H4 (cell line): ENCODE results near the gene FAM168B. TPM values are rescaled to one million over a fixed set of nuclear protein-coding genes. Genes with fewer than 3 reads are reported as not detected.

Experiments
- DNase-seq: peaks from one replicate; pipeline ENCODE4 v3.0.0-alpha.2; 2015; ENCODE audit warnings: low spot score
- total RNA-seq: library from RNA; depleted of rRNA; stranded (reverse); fragments of >200 nt; shearing (Covaris generic); gene quantifications from 2 replicates; pipeline ENCODE4 v1.2.3, GENCODE V29; 2014

The FAM168B gene
- total RNA-seq, 1 experiment from 2014 or later = 56.1 TPM

DNA sequence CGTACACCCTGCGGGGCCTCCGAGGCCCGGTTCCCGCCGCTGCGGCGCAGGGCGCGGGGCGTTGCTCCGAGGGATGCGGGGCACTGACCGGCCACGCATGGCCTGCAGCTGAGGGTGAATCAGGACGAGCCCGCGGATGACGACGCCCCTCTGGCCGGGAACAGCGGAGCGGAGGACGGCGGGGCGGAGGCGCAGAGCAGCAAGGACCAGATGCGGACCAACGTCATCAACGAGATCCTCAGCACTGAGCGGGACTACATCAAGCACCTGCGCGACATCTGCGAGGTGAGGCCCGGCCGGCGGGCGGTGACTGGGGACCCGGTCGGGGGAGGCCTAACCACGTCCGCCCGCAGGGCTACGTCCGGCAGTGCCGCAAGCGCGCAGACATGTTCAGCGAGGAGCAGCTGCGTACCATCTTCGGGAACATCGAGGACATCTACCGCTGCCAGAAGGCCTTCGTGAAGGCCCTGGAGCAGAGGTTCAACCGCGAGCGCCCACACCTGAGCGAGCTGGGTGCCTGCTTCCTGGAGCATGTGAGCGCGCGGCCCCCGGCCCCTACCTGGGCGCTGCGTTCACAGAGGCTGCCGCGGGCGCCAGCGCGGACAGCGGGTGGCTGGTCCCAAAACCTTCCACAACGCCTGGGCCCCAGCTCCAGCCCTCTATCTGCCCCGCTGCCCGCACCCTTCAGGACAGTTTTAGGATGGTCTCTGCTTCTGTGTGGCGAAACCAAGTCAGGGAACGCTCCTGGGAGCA lies 53.2 kb downstream of the FAM168B start:
- no peak for DNase-seq

DNA sequence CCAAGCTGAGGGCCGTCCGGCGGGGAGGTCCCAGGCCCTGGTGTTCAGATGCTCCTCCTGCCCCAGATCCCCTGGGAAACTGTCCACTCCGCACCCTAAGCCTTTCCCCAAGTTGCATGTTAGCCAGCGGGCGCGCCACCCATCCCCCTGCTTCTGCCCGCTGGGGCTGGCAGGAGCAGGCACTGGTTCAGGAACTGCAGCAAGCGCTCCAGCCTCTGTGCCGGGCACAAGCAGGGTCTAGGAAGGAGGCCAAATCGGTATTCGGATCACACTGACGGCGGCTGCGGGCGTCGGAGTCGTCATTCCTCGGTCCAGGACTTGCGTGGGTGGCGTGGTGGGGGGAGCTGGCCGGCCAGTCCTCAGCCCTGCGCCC lies 53.7 kb downstream of the FAM168B start:
- DNase-seq = no peak

DNA sequence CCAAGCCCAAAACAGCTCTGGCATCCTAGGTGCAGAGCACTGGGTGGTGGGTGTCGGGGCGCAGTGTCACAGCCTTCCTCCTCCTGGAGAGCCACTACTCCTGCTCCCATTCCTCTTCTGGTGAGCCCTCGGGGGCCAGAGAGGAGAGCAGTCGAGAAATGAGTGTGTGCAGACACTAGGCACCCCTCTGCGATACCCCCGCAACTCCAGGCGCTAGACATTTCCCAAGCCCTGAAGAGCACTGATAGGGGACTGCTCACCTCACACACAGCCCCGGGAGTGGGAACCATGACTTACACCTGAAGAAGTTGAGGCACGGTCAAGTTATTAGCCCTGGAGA lies 54.2 kb downstream of the FAM168B start:
- DNase-seq = no peak

DNA sequence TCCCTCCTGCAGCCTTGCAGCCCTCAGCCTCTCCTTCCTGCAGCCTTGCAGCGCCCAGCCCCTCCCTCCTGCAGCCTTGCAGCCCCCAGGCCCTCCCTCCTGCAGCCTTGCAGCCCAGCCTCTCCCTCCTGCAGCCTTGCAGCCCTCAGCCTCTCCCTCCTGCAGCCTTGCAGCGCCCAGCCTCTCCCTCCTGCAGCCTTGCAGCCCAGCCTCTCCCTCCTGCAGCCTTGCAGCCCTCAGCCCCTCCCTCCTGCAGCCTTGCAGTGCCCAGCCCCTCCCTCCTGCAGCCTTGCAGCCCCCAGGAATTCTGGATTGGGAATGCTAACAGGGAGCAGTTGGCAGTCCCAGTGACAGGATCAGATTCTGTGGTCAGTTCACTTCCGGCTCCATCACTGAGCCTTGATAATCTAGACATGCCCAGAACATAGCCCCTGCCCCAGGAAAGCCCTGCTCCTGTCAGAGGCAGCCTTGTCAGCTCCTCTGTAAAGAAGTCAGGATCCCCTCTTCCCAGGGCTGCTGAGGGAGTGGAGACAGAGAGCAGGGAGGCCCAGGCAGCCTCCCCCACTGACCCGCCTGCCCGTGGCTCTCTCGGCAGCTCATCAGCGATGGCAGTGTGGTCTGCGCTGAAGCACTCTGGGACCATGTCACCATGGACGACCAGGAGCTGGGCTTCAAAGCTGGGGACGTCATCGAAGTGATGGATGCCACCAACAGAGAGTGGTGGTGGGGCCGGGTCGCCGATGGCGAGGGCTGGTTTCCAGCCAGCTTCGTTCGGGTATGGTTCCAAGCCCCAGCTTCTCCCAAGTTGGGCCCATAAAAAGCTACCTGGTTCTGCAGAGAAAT lies 54.8 kb downstream of the FAM168B start:
- no peak for DNase-seq

DNA sequence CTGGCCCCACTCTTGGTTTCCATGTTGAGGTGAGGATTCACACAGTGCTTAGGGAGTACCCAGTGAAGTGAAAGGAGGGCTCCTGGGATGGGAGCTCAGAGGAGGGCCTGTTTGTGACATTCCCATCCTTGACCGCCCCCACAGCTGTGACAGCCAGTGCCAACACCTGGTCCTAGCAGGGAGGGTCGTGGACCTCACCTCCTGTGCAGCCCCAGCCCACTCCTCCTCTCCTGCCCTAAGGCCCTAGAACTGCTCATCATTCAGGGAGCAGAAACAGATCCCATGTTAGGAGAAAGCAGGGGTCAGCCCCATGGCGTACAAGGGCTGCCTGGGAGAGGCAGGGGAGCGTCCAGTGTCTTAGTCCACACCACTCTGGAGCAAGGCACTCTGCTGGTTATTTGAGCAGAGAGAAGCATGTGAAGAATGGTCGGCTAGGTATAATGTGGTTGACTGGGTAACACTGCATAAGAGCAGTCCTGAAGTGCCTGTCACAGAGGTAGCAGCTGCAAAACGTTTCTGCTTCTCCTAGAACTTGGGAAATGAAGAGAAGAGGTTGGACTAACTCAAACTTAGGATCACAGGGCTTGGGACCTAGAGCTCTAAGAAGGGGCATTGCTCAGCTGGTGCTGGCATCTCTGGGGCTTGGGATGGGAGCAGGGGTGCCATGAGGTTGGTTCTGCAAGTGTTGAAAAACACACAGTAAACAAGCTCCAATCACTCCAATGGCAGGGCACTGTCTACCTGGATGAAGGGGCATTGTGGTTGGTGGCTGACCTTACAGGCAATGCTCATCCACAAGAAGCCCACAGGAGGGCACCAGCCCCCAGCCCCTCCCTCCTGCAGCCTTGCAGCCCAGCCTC lies 55.6 kb downstream of the FAM168B start:
- no peak for DNase-seq

DNA sequence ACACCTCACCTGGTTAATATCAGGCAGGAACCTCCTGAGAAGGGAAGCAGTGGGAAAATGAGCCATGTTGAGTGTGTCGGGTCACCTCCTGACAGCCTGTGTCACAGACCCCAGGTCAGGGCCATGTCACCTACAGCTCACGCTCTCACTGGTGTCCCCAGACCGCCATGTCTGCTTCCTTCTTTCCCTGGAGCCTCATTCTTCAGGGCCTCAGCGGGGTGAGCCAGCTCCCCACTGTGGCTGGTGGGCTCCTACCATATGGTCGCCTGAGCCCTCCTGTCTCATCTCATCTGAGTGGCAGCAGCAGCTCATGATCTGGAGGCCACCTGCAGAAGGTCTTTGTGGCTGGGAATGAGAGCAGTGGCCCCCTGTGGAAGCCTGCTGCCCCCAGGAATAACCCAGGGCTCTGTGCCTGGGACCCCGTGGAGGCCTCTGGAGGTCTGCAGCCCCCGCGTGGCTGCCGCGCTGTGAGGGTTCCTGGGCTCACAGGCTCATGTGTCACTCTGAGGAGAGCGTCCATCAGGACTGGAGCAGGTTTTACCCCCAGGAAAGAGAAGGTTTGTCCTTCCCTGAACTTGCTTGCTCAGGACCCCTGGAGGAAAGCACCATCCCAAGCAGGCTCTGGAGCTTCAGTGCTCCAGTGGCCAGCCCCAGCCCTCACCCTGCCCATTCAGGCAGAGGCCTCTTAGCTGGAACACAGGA lies 56.4 kb downstream of the FAM168B start:
- DNase-seq = no peak

DNA sequence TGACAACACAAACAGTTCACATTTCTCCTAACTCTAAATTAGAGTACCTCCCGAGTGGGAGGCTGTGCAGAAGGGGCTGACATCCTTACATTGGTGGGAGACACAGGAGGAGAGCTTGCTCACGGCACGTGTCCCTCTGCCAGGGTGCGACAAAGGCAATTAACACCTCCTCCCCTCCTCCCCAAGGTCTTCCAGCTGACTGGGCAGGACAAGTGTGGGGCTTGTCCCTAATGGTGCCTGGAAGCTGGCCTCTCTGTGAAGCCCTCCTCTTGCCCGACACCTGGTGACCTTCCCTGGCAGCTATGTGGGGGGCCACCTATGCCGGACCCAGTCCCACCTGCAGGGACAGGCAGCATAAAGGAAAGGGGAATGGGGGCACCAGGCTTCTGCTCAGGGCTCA lies 57.0 kb downstream of the FAM168B start:
- no peak for DNase-seq

DNA sequence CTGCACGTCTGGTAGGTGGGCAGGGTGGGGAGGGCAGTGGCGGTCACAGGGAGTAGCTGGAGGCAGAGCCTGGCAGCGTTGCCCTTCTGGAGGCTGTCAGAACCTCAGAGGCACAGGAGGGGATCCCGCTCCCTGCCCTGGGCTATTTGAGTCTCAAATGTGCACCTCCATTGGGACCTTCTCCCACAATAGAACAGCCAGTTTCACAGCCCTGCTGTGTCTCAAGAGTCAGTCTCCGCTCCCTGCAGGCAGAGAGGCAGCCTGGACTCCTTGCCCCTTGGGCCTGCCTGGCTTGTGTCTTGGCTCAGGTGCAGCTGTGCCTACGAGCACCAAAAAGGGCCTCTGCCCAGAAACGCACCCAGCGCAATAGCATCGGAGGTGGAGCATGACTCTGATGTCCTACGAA lies 57.4 kb downstream of the FAM168B start:
- no peak for DNase-seq

DNA sequence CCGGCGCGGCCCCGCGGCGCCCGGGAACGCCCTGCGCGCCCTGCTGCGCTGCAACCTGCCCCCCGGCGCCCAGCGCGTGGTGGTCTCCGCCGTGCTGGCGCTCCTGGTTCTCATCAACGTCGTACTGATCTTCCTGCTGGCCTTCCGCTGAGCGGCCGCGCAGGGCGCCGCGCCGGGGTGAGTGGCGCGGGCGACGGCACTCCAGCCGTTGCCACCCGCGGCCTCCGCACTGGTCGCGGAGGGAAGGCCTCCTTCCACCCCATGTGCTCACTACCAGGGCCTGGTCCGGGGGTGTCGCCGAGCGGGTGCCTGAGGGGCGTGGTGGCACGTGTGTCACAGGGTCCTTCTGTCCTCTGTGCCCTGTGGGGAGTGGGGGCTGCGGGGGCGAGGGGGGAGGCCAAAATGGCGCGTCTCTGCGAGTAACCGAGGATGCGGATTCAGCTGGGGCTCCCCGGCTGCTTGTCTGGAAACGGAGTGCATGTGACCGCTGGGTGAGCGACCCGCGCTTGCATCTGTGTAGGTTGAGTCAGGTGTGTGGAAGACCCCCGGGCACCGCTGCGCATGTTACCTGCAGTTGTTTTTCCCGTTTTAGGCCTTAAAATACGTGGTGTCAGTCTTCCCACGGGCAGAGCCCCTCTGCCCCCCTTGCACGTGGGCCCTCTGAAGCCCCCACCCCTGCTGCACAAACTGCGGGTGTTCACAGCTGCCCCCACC lies 58.0 kb downstream of the FAM168B start:
- DNase-seq = no peak

DNA sequence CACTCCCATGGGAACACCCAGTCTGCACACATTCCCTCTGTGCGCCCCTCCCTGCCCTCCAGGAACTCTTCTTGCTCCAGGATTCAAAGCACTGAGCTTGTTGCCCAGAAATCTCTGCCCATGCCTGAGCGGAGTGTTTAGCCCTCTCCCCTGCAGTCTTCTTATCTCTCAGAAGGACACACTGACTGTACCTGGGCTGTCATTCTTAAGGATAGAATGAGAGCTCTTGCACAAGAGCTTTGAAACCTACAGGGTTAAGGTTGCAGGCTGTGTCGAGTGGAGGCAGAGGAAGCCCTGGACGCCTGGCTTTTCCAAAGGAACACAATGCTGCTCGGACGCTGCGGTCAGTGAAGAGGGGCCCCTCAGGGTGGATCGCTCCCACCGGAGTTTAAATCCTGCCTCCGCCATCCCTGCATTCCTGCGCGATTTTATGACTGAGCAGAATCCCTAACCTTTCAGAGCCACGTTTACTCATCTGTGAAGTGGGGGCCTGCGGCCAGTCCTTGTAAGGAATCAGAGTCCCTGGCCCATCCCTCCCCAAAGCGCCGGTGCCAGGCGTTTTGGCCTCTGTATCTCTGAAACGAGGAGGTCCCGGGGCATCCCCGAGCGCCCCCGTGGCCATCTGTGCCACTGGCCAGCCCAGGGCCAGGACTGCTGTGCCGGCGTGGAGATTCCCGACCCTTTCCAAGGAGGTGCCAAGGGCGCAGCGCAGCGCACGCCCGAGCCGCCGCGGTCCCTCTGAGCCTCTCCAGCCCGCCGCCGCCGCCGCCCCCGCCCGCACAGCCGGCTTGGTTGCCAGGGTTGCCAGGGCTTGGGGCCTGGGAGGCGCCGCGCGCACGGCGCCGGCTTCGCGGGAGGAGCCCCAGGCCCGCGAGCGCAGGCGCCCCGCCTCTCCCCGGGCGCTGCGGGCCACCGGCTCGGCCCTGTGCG lies 58.9 kb downstream of the FAM168B start:
- no peak for DNase-seq

DNA sequence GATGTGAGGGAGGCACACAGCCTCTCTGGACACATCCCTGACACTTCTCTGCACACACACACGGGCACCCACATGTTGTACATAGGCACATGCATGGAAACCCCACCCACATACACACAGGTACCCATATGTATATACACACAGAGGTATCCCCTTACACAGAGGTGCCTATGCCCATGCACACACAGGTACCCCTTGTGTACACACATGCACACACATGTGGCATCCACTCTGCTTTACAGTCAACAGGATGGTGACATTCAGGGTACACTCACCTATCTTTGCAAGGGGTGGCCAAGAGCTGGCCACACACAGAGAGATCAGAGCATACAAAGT lies 59.5 kb downstream of the FAM168B start:
- no peak for DNase-seq

DNA sequence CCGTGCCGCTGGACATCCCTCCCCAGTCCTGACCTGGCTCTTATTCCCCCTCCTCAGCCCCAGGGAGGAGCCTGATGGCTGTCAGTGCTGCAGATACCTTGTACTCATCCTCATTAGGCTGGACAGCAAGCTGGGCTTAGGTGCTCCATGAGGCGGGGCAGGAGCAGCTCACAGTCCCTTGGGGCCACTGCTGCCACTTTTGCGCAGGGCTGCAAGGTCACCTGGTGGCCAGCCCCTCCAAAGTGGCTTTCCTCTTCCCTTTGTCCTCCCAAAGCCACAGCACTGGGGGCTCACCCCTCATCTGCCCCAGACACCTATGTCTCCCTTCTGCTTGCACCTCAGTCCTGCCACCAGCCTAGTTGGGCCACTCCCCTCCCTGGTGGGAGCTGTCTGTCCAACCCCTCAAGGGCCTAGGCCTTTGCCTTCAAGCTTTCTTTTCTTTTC lies 60.8 kb downstream of the FAM168B start:
- DNase-seq = no peak

DNA sequence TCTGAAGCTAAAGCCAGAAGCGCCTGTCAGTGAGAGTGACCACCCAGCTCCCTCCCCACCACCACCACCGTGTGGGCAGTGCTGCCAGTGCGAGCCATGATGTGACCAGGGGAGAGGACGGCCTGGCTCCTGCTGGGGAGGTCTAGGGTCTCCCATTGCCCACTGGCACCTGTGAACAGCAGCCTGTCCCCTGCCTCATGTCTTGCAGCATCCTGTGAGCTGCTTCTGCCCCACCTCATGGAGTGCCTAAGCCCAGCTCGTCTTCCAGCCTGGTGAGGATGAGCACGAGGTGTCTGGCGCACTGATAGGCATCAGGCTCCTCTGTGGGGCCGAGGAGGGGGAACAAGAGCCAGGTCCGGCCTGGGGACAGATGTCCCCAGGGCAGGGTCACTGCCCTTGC lies 61.4 kb downstream of the FAM168B start:
- DNase-seq = no peak

DNA sequence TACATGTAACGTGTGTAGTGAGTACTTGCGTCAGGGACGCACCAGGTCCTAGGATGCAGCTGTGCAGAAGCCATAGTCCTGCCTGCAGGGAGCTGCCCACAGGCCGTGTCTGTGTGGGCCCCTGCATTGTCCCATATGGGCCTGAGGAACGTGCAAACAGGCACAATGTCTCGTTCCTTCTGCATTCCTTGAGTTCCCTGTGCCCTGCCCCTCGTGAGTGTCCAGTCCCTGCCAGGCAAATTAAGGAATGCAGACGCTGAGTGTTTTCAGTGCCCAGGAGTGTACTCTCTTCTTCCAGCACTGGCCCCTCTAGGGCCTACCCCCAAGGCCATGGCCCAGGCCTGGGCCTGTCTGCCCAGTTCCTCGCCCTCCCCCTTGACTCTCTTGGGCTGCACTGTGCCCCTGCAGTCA lies 61.8 kb downstream of the FAM168B start:
- DNase-seq = no peak

DNA sequence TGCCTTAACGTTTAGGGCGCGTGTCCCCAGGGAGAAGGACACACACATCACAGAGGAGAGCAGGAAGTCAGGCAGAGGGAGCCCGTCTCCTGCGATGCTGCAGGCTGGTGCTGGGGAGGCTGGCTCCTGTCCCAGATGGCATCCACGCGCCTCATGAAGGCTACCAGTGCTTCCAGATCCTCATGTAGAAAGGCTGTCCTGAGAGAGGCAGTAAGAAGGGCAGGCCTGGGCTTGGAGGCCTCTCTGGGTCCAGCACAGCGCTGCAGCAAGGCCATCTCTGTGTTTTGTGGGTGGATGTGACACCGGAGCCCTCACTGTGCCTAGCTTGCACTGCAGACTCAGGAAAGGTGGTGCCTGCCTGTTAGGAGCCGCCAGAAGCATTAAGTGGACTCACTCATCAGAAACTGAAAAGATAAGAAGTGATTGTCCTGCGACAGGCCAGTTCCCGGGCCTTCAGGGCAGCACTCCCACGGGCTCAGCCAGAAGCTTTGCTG lies 62.7 kb downstream of the FAM168B start:
- no peak for DNase-seq

DNA sequence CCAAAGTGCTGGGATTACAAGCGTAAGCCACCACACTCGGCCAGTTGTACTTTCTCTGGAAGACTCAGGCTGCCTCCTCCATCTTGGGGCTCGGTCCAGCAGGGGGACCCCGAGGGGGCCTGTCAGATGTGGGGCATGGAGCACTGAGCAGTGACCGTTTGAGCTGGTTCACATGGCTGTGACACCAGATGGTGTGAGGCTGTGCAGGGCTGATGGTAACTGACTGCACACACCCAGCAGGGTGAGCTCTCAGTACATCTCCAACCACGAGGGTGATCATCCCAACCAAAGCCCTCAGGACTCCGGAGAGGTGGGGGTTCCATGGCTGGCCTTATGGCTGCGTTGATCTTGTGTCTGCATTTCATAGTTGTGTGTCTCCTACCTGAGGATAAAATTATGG lies 63.4 kb downstream of the FAM168B start:
- no peak for DNase-seq

DNA sequence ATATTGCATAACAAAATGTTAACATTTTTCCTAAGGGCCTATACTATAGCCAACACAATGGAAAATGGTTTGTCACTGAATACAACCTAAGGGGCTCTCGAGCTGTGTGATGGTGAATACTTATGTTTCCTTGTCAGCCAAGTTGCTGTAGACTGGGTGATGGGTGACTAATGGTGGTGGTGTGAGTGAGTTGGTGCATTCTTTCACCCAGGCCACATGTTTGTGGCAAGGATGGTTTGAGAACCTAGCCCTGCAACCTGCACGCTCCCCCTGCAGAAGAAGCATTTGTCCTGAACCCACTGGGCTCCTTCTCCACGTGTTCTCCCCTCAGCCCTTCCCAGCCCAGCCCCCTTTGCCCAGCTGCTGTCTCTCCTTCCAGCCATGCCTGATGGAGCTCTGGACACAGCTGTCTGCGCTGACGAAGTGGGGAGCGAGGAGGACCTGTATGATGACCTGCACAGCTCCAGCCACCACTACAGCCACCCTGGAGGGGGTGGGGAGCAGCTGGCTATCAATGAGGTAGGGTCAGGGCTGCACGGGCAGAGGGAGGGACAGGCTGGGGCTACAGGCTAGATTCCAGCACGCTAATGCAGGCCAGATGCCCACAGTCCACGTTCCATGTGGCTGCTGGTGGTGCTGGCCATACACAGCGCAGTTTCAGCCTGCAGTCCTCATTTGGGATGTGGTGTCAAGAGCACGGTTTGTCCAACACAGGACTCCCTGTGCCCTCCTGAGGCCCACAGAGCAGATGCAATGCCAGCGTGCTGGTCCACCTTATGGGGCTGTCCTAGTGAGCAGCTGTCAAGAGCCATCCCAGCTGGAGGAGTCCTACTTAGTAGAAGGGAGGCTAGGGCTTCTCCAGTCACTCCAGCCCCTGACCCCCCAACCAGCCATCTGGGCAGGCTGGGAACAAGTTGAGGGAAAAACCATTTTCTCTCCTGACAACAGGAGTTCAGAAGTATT lies 65.4 kb downstream of the FAM168B start:
- no peak for DNase-seq

DNA sequence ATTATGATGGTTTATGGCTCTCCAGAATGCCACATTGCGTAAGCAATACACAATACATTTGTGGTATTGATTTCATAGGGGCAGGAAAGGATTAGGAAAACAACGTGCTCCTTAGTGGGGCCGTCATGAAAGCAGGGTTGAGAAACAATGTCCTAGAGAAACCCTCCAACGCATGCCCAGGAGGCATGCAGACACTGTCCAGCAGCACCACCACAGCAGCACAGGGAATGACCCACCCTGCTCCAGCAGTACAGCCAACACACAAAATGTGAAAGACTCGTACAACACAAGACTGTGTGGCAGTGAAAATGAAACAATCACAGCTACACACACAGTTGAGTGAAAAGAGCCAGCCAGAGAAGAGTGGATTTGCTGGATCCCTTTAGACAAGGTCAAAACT lies 66.3 kb downstream of the FAM168B start:
- no peak for DNase-seq

DNA sequence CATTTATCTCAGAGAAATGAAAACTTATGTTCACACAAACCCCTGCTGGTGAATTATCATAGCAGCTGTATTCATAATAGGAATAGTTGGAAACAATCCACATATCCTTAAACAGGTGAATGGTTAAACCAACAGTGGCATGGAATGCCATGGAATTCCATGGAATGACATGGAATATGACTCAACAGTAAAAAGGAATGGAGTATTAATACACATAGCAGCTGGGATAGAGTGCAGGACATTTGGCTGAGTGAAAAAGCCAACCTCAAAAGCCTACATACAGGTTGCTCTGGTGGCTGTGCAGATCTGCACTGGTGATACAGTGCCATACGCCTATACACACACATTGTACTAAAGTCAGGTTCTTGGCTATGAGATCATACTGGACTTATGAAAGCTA lies 69.5 kb downstream of the FAM168B start:
- no peak for DNase-seq
